Parietal lobe (tissue), 1 donor: ENCODE measurements around the gene C11orf42. TPM values are rescaled to one million over a fixed set of nuclear protein-coding genes. Genes with fewer than 3 reads are reported as not detected.

Experiments
- total RNA-seq: library from RNA; depleted of rRNA; stranded (reverse); fragments of >200 nt; gene quantifications from one replicate; pipeline ENCODE4 v1.2.3, GENCODE V29; 2014

C11orf42 gene, protein sequence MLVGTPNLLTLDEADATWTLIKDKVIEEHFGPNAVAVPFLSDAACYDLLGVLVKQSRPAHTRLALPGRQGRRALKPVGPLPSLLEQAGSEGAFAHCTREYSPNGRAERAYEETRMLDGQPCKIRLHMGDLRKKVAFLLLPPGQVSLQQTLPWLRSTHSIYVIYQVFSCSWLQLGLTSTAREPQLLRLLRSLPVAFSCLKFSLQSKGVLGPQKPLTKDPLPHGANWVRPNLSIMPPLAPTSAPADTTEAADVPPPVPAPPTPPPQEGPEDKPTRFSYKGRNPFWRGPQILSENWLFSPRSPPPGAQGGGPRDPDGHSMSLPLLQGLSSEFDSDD
- not detected for total RNA-seq

DNA sequence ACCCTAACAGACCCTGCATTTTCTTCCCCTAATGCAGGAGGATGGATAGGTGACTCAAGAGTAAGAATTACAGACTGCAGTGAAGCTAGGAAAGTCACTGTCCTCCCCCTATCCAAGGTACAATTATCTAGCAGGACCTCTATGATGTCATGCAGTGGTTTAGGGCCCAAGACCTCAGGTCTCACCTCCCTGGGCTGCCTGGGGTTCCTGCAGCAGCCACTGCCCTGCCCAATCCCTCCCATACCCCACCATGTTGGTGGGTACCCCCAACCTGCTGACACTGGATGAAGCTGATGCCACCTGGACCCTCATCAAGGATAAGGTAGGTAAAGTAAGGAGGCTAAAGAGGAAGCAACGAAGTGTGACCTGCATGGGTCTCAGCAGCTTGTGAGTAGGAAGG lies at the start of gene C11orf42:
Gene C11orf42 (plus strand): TSS at position 192 of the 400 bp plus-strand sequence. CDS start 59 bp downstream, at position 251.

GRCh38 chr11:6170226-6170625 lies 35.1 kb upstream of the C11orf42 start, which contains the start of gene OR52B2:
OR52B2 (minus strand) TSS chr11:6170326; CDS start chr11:6170326, 0 bp downstream.

DNA sequence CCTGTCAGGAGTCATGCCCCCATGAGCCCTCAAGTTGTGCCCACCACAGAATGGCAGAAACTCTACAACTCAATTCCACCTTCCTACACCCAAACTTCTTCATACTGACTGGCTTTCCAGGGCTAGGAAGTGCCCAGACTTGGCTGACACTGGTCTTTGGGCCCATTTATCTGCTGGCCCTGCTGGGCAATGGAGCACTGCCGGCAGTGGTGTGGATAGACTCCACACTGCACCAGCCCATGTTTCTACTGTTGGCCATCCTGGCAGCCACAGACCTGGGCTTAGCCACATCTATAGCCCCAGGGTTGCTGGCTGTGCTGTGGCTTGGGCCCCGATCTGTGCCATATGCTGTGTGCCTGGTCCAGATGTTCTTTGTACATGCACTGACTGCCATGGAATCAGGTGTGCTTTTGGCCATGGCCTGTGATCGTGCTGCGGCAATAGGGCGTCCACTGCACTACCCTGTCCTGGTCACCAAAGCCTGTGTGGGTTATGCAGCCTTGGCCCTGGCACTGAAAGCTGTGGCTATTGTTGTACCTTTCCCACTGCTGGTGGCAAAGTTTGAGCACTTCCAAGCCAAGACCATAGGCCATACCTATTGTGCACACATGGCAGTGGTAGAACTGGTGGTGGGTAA lies 6.1 kb upstream of the C11orf42 start, which contains the start of gene OR52W1:
Gene OR52W1 (plus strand): TSS at position 51 of the 637 bp plus-strand sequence. CDS start 0 bp downstream, at position 51.

GRCh38 chr11:6234387-6235107 lies 29.2 kb downstream of the C11orf42 start, which contains the start of gene FHIP1B:
FHIP1B (minus strand) TSS chr11:6234636; CDS start chr11:6224516, 10,120 bp downstream.

GRCh38 chr11:6238902-6239301 lies 33.5 kb downstream of the C11orf42 start, which contains the start of gene CNGA4:
CNGA4 (plus strand) TSS chr11:6239089; CDS start chr11:6239207, 118 bp downstream.

Other genes with a start within 250 kb of the C11orf42 start
- gene OR56A5, start 237.1 kb upstream of the C11orf42 start, total RNA-seq: not detected
- not detected for gene OR52L1, start 218.6 kb upstream of the C11orf42 start, total RNA-seq
- gene OR56A4, start 198.6 kb upstream of the C11orf42 start, total RNA-seq: 0.31 TPM
- 0.31 TPM for gene OR56A1, start 174.8 kb upstream of the C11orf42 start, total RNA-seq
- gene OR56B4, start 97.9 kb upstream of the C11orf42 start, total RNA-seq: not detected
- 0.63 TPM for gene OR52B2, start 35.2 kb upstream of the C11orf42 start, total RNA-seq
- not detected for gene OR52W1, start 6.3 kb upstream of the C11orf42 start, total RNA-seq
- gene FHIP1B, start 29.1 kb downstream of the C11orf42 start, total RNA-seq: 35.7 TPM
- gene CNGA4, start 33.5 kb downstream of the C11orf42 start, total RNA-seq: 0.63 TPM
- gene CCKBR, start 54.3 kb downstream of the C11orf42 start, total RNA-seq: 8.1 TPM
- gene CAVIN3, start 114.9 kb downstream of the C11orf42 start, total RNA-seq: 2.2 TPM
- 9.1 TPM for gene SMPD1, start 184.9 kb downstream of the C11orf42 start, total RNA-seq
- gene APBB1, start 213.5 kb downstream of the C11orf42 start, total RNA-seq: 222 TPM
- gene HPX, start 235.4 kb downstream of the C11orf42 start, total RNA-seq: 9.7 TPM